Neuronal stem cell (in vitro differentiated cells): ENCODE data around the gene ZDHHC24.

Source experiments
- DNase-seq: peaks from one replicate; pipeline ENCODE4 v3.0.0-alpha.2; 2013; ENCODE audit warnings: low spot score
- H2AFZ ChIP-seq: one replicate; pipeline ENCODE4 v1.6.1; 2013; ENCODE audit warnings: mild to moderate bottlenecking, low read length, inconsistent platforms
- H2AK5ac ChIP-seq: 2 replicates; pipeline ENCODE4 v1.6.1; 2013; ENCODE audit warnings: low read depth, mild to moderate bottlenecking, inconsistent platforms, low read length, moderate library complexity, mixed read lengths
- H2BK120ac ChIP-seq: 2 replicates; pipeline ENCODE4 v1.6.1; 2013; ENCODE audit warnings: low read depth, mild to moderate bottlenecking, inconsistent platforms, low read length, moderate library complexity, mixed read lengths
- H2BK12ac ChIP-seq: one replicate; pipeline ENCODE4 v1.6.1; 2013; ENCODE audit warnings: low read length, inconsistent platforms
- H2BK15ac ChIP-seq: 2 replicates; pipeline ENCODE4 v1.6.1; 2013; ENCODE audit warnings: mild to moderate bottlenecking, low read length, inconsistent platforms, mixed read lengths
- H2BK5ac ChIP-seq: one replicate; pipeline ENCODE4 v1.6.1; 2013; ENCODE audit warnings: inconsistent platforms, mild to moderate bottlenecking, low read length, moderate library complexity
- H3K14ac ChIP-seq: one replicate; pipeline ENCODE4 v1.6.1; 2013; ENCODE audit warnings: low read length, inconsistent platforms
- H3K18ac ChIP-seq: 2 replicates; pipeline ENCODE4 v1.6.1; 2013; ENCODE audit warnings: low read length, inconsistent platforms
- H3K23ac ChIP-seq: 2 replicates; pipeline ENCODE4 v1.6.1; 2013; ENCODE audit warnings: low read depth, mild to moderate bottlenecking, mixed read lengths, low read length, inconsistent platforms; ENCODE audit not compliant: poor library complexity
- H3K27ac ChIP-seq: replicated peaks from 3 replicates; pipeline ENCODE4 v1.5.1; 2013; ENCODE audit warnings: low read length, inconsistent platforms
- H3K27me3 ChIP-seq, 3 experiments: 2 replicates each; pipeline ENCODE4 v1.6.1; 2013; ENCODE audit warnings: low read length in 3 of 3, mild to moderate bottlenecking in 2 of 3, inconsistent platforms in 1 of 3, low read depth in 1 of 3, mixed read lengths in 1 of 3, moderate library complexity in 1 of 3; ENCODE audit not compliant: control insufficient read depth in 3 of 3, insufficient read depth in 3 of 3
- H3K36me3 ChIP-seq, 2 donors: replicated peaks in 1 of 2; 2 replicates each; pipeline ENCODE4 v1.6.1; 2013; ENCODE audit warnings: low read length in 2 of 2; ENCODE audit not compliant: control insufficient read depth in 2 of 2, insufficient read depth in 2 of 2
- H3K4ac ChIP-seq: 2 replicates; pipeline ENCODE4 v1.6.1; 2013; ENCODE audit warnings: inconsistent platforms, mild to moderate bottlenecking, low read length, moderate library complexity
- H3K4me1 ChIP-seq, 2 donors: 1 replicate in 1 of 2; 2 replicates in 1 of 2; pipeline ENCODE4 v1.6.1; 2013; ENCODE audit warnings: low read length in 2 of 2, low read depth in 1 of 2; ENCODE audit not compliant: control insufficient read depth in 2 of 2, insufficient read depth in 1 of 2
- H3K4me2 ChIP-seq: one replicate; pipeline ENCODE4 v1.6.1; 2013; ENCODE audit warnings: mild to moderate bottlenecking, low read length, inconsistent platforms; ENCODE audit not compliant: insufficient read depth, poor library complexity, severe bottlenecking
- H3K4me3 ChIP-seq, 2 donors: 2 replicates each; pipeline ENCODE4 v1.5.1; 2013; ENCODE audit warnings: low read length in 2 of 2, mild to moderate bottlenecking in 2 of 2, inconsistent platforms in 1 of 2, moderate library complexity in 1 of 2
- H3K79me1 ChIP-seq: one replicate; pipeline ENCODE4 v1.6.1; 2013; ENCODE audit warnings: low read depth, mild to moderate bottlenecking, inconsistent platforms, low read length, moderate library complexity
- H3K9ac ChIP-seq: one replicate; pipeline ENCODE4 v1.6.1; 2013; ENCODE audit warnings: mild to moderate bottlenecking, low read depth, low read length, inconsistent platforms; ENCODE audit not compliant: poor library complexity
- H3K9me3 ChIP-seq, 2 donors: replicated peaks in 1 of 2; 2 replicates each; pipeline versions ENCODE3 to v1.6.1; 2013; ENCODE audit warnings: low read length in 2 of 2, mild to moderate bottlenecking in 2 of 2, inconsistent platforms in 1 of 2, low read depth in 1 of 2, mixed read lengths in 1 of 2, moderate library complexity in 1 of 2; ENCODE audit not compliant: control insufficient read depth in 2 of 2, insufficient read depth in 1 of 2
- H4K8ac ChIP-seq: one replicate; pipeline ENCODE4 v1.6.1; 2013; ENCODE audit warnings: low read depth, mild to moderate bottlenecking, inconsistent platforms, low read length, moderate library complexity
- H4K91ac ChIP-seq: one replicate; pipeline ENCODE4 v1.6.1; 2013; ENCODE audit warnings: low read length, low read depth, mild to moderate bottlenecking, inconsistent platforms; ENCODE audit not compliant: poor library complexity
- WGBS, 2 donors: extraction: QIAGEN DNeasy Blood & Tissue Kit; methylation state at CpG; one replicate each; pipeline ENCODE4 v1.1.7; 2013; ENCODE audit warnings: missing lambda C conversion rate in 2 of 2, mixed read lengths in 1 of 2; ENCODE audit not compliant: insufficient read length in 2 of 2, insufficient replicate concordance in 1 of 2; ENCODE audit errors: extremely low coverage in 2 of 2; 5-methylcytosine and 5-hydroxymethylcytosine counted together

Gene ZDHHC24

DNA sequence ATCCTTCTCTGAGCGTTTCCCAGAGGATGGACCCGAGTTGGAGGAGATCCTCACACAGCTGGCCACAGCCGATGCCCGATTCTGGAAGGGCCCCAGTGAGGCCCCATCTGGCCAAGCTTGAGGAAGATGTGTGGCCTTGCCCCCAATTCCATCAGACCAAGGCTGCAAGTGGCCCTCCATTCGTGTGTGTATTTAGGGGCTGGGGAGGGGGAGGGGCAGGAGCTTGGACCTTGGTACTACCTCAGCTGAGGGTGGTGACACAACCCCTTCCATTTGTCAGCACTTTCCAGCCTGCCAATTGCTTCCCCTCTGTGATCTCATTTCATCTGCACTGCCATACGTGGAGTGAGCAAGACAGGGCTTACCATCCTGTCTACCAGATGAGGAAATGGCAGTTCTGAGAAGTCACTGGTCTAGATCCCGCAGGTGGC, 36.7 kb downstream of the ZDHHC24 start:
- Histone ChIP-seq H3K4ac (no peak overlapping the region), H3K18ac (no peak overlapping the region), H3K9ac (no peak overlapping the region), H3K14ac (no peak overlapping the region), H3K27me3 (no peaks in the 10 kb centered on the region), H3K23ac (no peak overlapping the region), H2BK15ac (no peak overlapping the region), H2BK120ac (no peak overlapping the region), H4K91ac (no peak overlapping the region), H2AK5ac (no peak overlapping the region), H3K9me3 (no peaks in the 10 kb centered on the region), H3K4me2 (no peak overlapping the region), H3K27ac (no peak overlapping the region), H3K79me1 (peaks cover 3% of the 10 kb centered on the region), H2BK12ac (no peak overlapping the region), H4K8ac (no peak overlapping the region), H3K4me1 (peaks cover 2% of the 10 kb centered on the region in 2 donors), H2BK5ac (no peak overlapping the region), H3K36me3 (peaks cover 13 to 46% of the 10 kb centered on the region in 2 donors), H2AFZ (no peak overlapping the region), H3K4me3 (no peak overlapping the region)
- DNase-seq = no peak
- WGBS, 2 donors = no CpG with 5 or more reads among the region's 7 CpGs

- Histone ChIP-seq H3K23ac (no peak overlapping the region), H2AFZ (no peak overlapping the region), H2BK12ac (no peak overlapping the region), H3K4me2 (no peak overlapping the region), H3K18ac (no peak overlapping the region), H3K4me3 (no peak overlapping the region), H4K91ac (no peak overlapping the region), H3K9ac (no peak overlapping the region), H3K4me1 (peaks cover 0 to 2% of the 10 kb centered on the region in 2 donors), H3K27me3 (no peaks in the 10 kb centered on the region), H4K8ac (no peak overlapping the region), H3K79me1 (no peaks in the 10 kb centered on the region), H3K36me3 (peaks cover 13 to 43% of the 10 kb centered on the region in 2 donors), H3K9me3 (no peaks in the 10 kb centered on the region), H2BK15ac (no peak overlapping the region), H2BK120ac (no peak overlapping the region), H2AK5ac (no peak overlapping the region), H3K4ac (no peak overlapping the region), H2BK5ac (no peak overlapping the region), H3K14ac (no peak overlapping the region), H3K27ac (no peak overlapping the region)
- no peak for DNase-seq
- WGBS, 2 donors = no CpG with 5 or more reads among the region's 1 CpG
These were observed 40.5 kb downstream of the ZDHHC24 start for GRCh38 chr11:66505276-66505816.

DNA sequence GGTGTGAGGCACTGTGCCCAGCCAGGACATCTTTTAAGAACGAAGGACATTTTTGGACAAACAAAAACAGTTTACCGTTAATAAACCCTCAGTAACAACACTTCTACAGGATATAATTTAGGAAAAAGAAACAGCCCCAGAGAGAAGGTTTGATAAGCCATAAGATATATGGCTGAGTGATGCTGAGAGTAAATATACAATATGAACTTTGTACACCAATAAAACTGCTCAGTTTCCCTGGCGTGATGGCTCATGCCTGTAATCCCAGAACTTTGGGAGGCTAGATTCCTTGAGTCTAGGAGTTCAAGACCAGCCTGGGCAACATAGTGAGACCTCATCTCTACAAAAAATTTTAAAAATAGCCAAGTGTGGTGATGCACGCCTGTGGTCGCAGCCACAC, 47.3 kb downstream of the ZDHHC24 start:
- Histone ChIP-seq H3K4ac (no peak overlapping the region), H2BK5ac (no peak overlapping the region), H3K36me3 (peaks cover 15 to 71% of the 10 kb centered on the region in 2 donors), H3K79me1 (no peaks in the 10 kb centered on the region), H3K4me1 (no peaks in the 10 kb centered on the region), H3K18ac (no peak overlapping the region), H3K27ac (no peak overlapping the region), H2AK5ac (no peak overlapping the region), H2BK15ac (no peak overlapping the region), H2BK12ac (no peak overlapping the region), H4K91ac (no peak overlapping the region), H3K27me3 (no peaks in the 10 kb centered on the region), H2AFZ (no peak overlapping the region), H3K4me3 (no peak overlapping the region), H3K9me3 (peaks cover 0 to 2% of the 10 kb centered on the region in 2 donors), H2BK120ac (no peak overlapping the region), H3K9ac (no peak overlapping the region), H3K4me2 (no peak overlapping the region), H4K8ac (no peak overlapping the region), H3K14ac (no peak overlapping the region), H3K23ac (no peak overlapping the region)
- DNase-seq = no peak
- WGBS, 2 donors = no CpG with 5 or more reads among the region's 5 CpGs

DNA sequence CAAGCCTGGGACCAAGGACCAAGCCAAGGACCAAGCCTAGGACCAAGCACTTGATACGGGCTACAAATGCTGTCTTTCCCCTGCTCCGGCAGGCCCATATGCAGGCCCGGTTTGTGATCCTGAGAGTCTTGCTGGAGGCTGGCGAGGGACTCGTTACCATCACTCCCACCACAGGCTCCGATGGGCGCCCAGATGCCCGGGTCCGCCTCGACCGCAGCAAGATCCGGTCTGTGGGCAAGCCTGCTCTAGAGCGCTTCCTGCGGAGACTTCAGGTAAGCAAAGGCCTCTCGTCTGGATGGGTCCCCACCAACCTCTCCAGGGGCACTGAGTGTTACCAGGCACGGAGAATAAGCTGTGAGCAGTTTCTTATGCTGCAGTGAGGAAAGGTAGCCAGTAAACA, 48.6 kb downstream of the ZDHHC24 start:
- peaks cover 24 to 77% of the 10 kb centered on the region in 2 donors for H3K36me3 ChIP-seq
- H3K9me3 ChIP-seq = peaks cover 0 to 4% of the 10 kb centered on the region in 2 donors
- no peak overlapping the region for H3K14ac ChIP-seq
- no peak overlapping the region for H3K27ac ChIP-seq
- DNase-seq = no peak
- no peak overlapping the region for H2BK5ac ChIP-seq
- no peak overlapping the region for H3K18ac ChIP-seq
- H3K9ac ChIP-seq = no peak overlapping the region
- no peak overlapping the region for H3K4me2 ChIP-seq
- H3K4ac ChIP-seq = no peak overlapping the region
- H4K8ac ChIP-seq = no peak overlapping the region
- no peaks in the 10 kb centered on the region for H3K27me3 ChIP-seq
- H4K91ac ChIP-seq = no peak overlapping the region
- H3K4me1 ChIP-seq = no peaks in the 10 kb centered on the region
- no peak overlapping the region for H3K4me3 ChIP-seq
- no peak overlapping the region for H2AFZ ChIP-seq
- no peaks in the 10 kb centered on the region for H3K79me1 ChIP-seq
- H2AK5ac ChIP-seq = no peak overlapping the region
- WGBS, 2 donors = no CpG with 5 or more reads among the region's 16 CpGs
- no peak overlapping the region for H2BK120ac ChIP-seq
- H2BK12ac ChIP-seq = no peak overlapping the region
- no peak overlapping the region for H3K23ac ChIP-seq
- H2BK15ac ChIP-seq = no peak overlapping the region
